ENCODE data around the gene PARS2. TPM values are rescaled to one million over a fixed set of nuclear protein-coding genes. Genes with fewer than 3 reads are reported as not detected.

PARS2 gene
- total and polyA plus RNA-seq, 5 donors from 2014 or later, result 0.49 to 5.6 (median 3.0) TPM

- H3K27ac Mint-ChIP-seq, result no peak overlapping the region
- no peak for ATAC-seq (ENCODE audit: low read depth in 2 of 2)
- Histone ChIP-seq H3K4me1 (ENCODE audit: control insufficient read depth, insufficient read depth, low read length, poor library complexity, severe bottlenecking) (no peaks in the 10 kb centered on the region), H3K36me3 (ENCODE audit: control insufficient read depth, insufficient read depth, low read length) (peaks cover 75% of the 10 kb centered on the region), H3K9me3 (ENCODE audit: control insufficient read depth in 2 of 2, low read length in 2 of 2) (no peaks in the 10 kb centered on the region), H3K27ac (ENCODE audit: insufficient read depth, low read length, poor library complexity, severe bottlenecking) (no peak overlapping the region), H3K27me3 (ENCODE audit: control insufficient read depth, insufficient read depth, low read length) (no peaks in the 10 kb centered on the region), H3K4me3 (ENCODE audit: low read depth, low read length) (no peak overlapping the region)
- no peak for DNase-seq
- H3K4me3 Mint-ChIP-seq, result no peak overlapping the region
- no peaks in the 10 kb centered on the region for H3K9me3 Mint-ChIP-seq
- H3K36me3 Mint-ChIP-seq, result peaks cover 59% of the 10 kb centered on the region
- H3K27me3 Mint-ChIP-seq, result no peaks in the 10 kb centered on the region
- peaks cover 0 to 12% (median 5%) of the 10 kb centered on the region in 4 donors for H3K4me1 Mint-ChIP-seq
These were observed 26.1 kb downstream of the PARS2 start for GRCh38 chr1:54738244-54738643.

- no peak overlapping the region for H3K4me3 Mint-ChIP-seq
- ATAC-seq (ENCODE audit: low read depth in 2 of 2) (no peak), DNase-seq (no peak)
- no peaks in the 10 kb centered on the region for H3K27me3 Mint-ChIP-seq
- H3K9me3 Mint-ChIP-seq, result no peaks in the 10 kb centered on the region
- Histone ChIP-seq H3K4me1 (ENCODE audit: control insufficient read depth, insufficient read depth, low read length, poor library complexity, severe bottlenecking) (no peaks in the 10 kb centered on the region), H3K4me3 (ENCODE audit: low read depth, low read length) (no peak overlapping the region), H3K27me3 (ENCODE audit: control insufficient read depth, insufficient read depth, low read length) (no peaks in the 10 kb centered on the region), H3K9me3 (ENCODE audit: control insufficient read depth in 2 of 2, low read length in 2 of 2) (no peaks in the 10 kb centered on the region), H3K27ac (ENCODE audit: insufficient read depth, low read length, poor library complexity, severe bottlenecking) (no peak overlapping the region), H3K36me3 (ENCODE audit: control insufficient read depth, insufficient read depth, low read length) (peaks cover 71% of the 10 kb centered on the region)
- peaks cover 54% of the 10 kb centered on the region for H3K36me3 Mint-ChIP-seq
- H3K4me1 Mint-ChIP-seq, result peaks cover 0 to 12% (median 5%) of the 10 kb centered on the region in 4 donors
- peak overlapping the region in 1 of 3 donors; percentile 33 for H3K27ac Mint-ChIP-seq
These were observed 27.6 kb downstream of the PARS2 start for GRCh38 chr1:54736685-54737084.

DNA sequence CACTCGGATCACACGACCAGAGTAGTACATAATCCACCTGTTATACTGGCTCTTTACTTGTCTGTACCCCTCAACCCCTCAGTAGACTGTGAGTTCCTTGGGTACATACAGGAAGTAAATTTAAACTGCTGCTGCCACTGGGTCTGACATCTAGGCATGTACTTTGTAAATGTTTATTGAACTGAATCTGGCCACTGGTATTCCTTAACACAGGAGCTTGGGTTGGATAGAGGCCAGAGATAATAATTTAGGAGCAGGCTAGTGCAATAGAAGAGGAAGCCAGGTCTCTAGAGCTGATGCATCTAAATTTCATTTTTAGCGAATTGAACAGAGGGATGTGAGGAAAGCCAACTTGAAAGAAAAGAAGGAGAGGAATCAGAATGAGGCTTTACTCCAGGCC, 36.3 kb downstream of the PARS2 start:
- DNase-seq (no peak), ATAC-seq (ENCODE audit: low read depth in 2 of 2) (no peak)
- Histone ChIP-seq H3K27ac (ENCODE audit: insufficient read depth, low read length, poor library complexity, severe bottlenecking) (no peak overlapping the region), H3K36me3 (ENCODE audit: control insufficient read depth, insufficient read depth, low read length) (peaks cover 88% of the 10 kb centered on the region), H3K27me3 (ENCODE audit: control insufficient read depth, insufficient read depth, low read length) (no peaks in the 10 kb centered on the region), H3K4me1 (ENCODE audit: control insufficient read depth, insufficient read depth, low read length, poor library complexity, severe bottlenecking) (no peaks in the 10 kb centered on the region), H3K9me3 (ENCODE audit: control insufficient read depth in 2 of 2, low read length in 2 of 2) (peaks cover 0 to 2% of the 10 kb centered on the region in 2 experiments), H3K4me3 (ENCODE audit: low read depth, low read length) (no peak overlapping the region)
- Mint-ChIP-seq H3K9me3 (peaks cover 0 to 4% (median 0%) of the 10 kb centered on the region in 7 donors), H3K27ac (peak overlapping the region in 1 of 3 donors; percentile 23), H3K36me3 (peaks cover 68% of the 10 kb centered on the region), H3K27me3 (no peaks in the 10 kb centered on the region), H3K4me3 (no peak overlapping the region), H3K4me1 (peaks cover 0 to 10% (median 2%) of the 10 kb centered on the region in 4 donors)

DNA sequence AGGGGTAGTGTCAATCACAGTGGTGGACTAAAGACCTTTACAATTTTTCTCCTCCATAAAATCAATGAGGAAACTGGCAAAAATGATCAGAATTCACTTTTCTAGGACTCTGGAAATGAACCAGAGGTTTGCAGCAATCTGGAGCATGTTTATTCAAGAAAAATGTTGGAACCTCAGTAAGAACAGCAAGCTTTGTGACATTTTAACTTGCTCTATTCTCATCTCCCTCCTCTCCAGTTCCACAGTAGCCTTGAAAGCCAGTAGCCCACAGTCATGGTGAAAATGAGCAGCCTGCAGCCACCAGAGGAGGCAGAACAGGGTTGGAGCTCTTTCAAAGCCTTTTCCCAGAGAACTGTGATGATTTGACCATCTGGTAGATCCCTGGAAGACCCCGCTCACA, 39.6 kb downstream of the PARS2 start:
- Mint-ChIP-seq H3K27me3 (no peaks in the 10 kb centered on the region), H3K36me3 (peaks cover 69% of the 10 kb centered on the region), H3K4me1 (peaks cover 0 to 10% (median 8%) of the 10 kb centered on the region in 4 donors), H3K27ac (no peak overlapping the region), H3K9me3 (peaks cover 0 to 4% (median 0%) of the 10 kb centered on the region in 7 donors), H3K4me3 (no peak overlapping the region)
- Histone ChIP-seq H3K9me3 (ENCODE audit: control insufficient read depth in 2 of 2, low read length in 2 of 2) (peaks cover 0 to 2% of the 10 kb centered on the region in 2 experiments), H3K4me1 (ENCODE audit: control insufficient read depth, insufficient read depth, low read length, poor library complexity, severe bottlenecking) (no peaks in the 10 kb centered on the region), H3K27ac (ENCODE audit: insufficient read depth, low read length, poor library complexity, severe bottlenecking) (no peak overlapping the region), H3K4me3 (ENCODE audit: low read depth, low read length) (no peak overlapping the region), H3K27me3 (ENCODE audit: control insufficient read depth, insufficient read depth, low read length) (no peaks in the 10 kb centered on the region), H3K36me3 (ENCODE audit: control insufficient read depth, insufficient read depth, low read length) (peaks cover 91% of the 10 kb centered on the region)
- ATAC-seq (ENCODE audit: low read depth in 2 of 2) (no peak), DNase-seq (no peak)

GRCh38 chr1:54723985-54724384, 40.3 kb downstream of the PARS2 start:
- Histone ChIP-seq H3K4me1 (ENCODE audit: control insufficient read depth, insufficient read depth, low read length, poor library complexity, severe bottlenecking) (no peaks in the 10 kb centered on the region), H3K27me3 (ENCODE audit: control insufficient read depth, insufficient read depth, low read length) (no peaks in the 10 kb centered on the region), H3K27ac (ENCODE audit: insufficient read depth, low read length, poor library complexity, severe bottlenecking) (no peak overlapping the region), H3K4me3 (ENCODE audit: low read depth, low read length) (no peak overlapping the region), H3K36me3 (ENCODE audit: control insufficient read depth, insufficient read depth, low read length) (peaks cover 91% of the 10 kb centered on the region), H3K9me3 (ENCODE audit: control insufficient read depth in 2 of 2, low read length in 2 of 2) (peaks cover 0 to 2% of the 10 kb centered on the region in 2 experiments)
- Mint-ChIP-seq H3K4me1 (peaks cover 5 to 16% (median 12%) of the 10 kb centered on the region in 4 donors), H3K27me3 (no peaks in the 10 kb centered on the region), H3K27ac (no peak overlapping the region), H3K36me3 (peaks cover 63% of the 10 kb centered on the region), H3K9me3 (peaks cover 0 to 4% (median 0%) of the 10 kb centered on the region in 7 donors), H3K4me3 (no peak overlapping the region)
- no peak for ATAC-seq (ENCODE audit: low read depth in 2 of 2)
- DNase-seq, result no peak

DNA sequence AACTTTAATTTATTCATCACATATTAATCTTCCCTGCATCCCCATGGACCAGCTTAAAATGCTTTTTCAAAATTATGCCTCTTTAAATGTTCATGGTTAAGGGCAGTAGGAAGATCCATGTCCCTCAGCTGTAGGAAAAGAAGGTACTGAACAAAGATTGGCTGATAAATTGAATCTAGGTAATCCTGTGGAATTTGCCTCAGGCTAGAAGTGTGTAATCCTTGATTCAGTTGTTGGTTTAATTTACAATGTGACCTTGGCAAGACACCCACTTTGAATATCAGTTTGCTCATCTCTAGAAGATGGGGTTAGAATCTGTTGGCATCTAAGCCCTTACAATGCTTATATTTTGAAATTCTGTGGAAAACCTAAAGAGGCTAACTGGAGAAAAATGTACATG, 42.6 kb downstream of the PARS2 start:
- H3K4me3 Mint-ChIP-seq, result no peak overlapping the region
- ATAC-seq (ENCODE audit: low read depth in 2 of 2), result no peak

GRCh38 chr1:54716299-54717047, 47.9 kb downstream of the PARS2 start:
- peak overlapping the region; percentile 72 for H3K27ac ChIP-seq (ENCODE audit: insufficient read depth, low read length, poor library complexity, severe bottlenecking)
- no peaks in the 10 kb centered on the region for H3K27me3 Mint-ChIP-seq
- peak in 1 of 3 donors; percentile 0 for DNase-seq
- H3K9me3 Mint-ChIP-seq, result no peaks in the 10 kb centered on the region
- peak overlapping the region; percentile 79 to 96 (median 90) for H3K4me3 Mint-ChIP-seq
- H3K4me1 ChIP-seq (ENCODE audit: control insufficient read depth, insufficient read depth, low read length, poor library complexity, severe bottlenecking), result peaks cover 17% of the 10 kb centered on the region
- H3K9me3 ChIP-seq (ENCODE audit: control insufficient read depth in 2 of 2, low read length in 2 of 2), result no peaks in the 10 kb centered on the region
- no peak for ATAC-seq (ENCODE audit: low read depth in 2 of 2)
- H3K36me3 ChIP-seq (ENCODE audit: control insufficient read depth, insufficient read depth, low read length), result peaks cover 34% of the 10 kb centered on the region
- peak overlapping the region; percentile 88 for H3K4me3 ChIP-seq (ENCODE audit: low read depth, low read length)
- no peaks in the 10 kb centered on the region for H3K27me3 ChIP-seq (ENCODE audit: control insufficient read depth, insufficient read depth, low read length)
- peaks cover 14% of the 10 kb centered on the region for H3K36me3 Mint-ChIP-seq
- H3K4me1 Mint-ChIP-seq, result peaks cover 24 to 38% (median 29%) of the 10 kb centered on the region in 4 donors
- H3K27ac Mint-ChIP-seq, result peak overlapping the region; percentile 73 to 89 (median 84)

More for the DNA sequence above, 42.6 kb downstream of the PARS2 start:
- no peaks in the 10 kb centered on the region for H3K27me3 Mint-ChIP-seq
- H3K36me3 Mint-ChIP-seq, result peaks cover 56% of the 10 kb centered on the region
- no peak overlapping the region for H3K4me3 ChIP-seq (ENCODE audit: low read depth, low read length)
- peak overlapping the region in 1 of 3 donors; percentile 34 for H3K27ac Mint-ChIP-seq
- H3K9me3 Mint-ChIP-seq, result peaks cover 0 to 4% (median 0%) of the 10 kb centered on the region in 7 donors
- H3K36me3 ChIP-seq (ENCODE audit: control insufficient read depth, insufficient read depth, low read length), result peaks cover 82% of the 10 kb centered on the region
- no peak for DNase-seq
- H3K4me1 ChIP-seq (ENCODE audit: control insufficient read depth, insufficient read depth, low read length, poor library complexity, severe bottlenecking), result peaks cover 4% of the 10 kb centered on the region
- peaks cover 18 to 24% (median 21%) of the 10 kb centered on the region in 4 donors for H3K4me1 Mint-ChIP-seq
- no peaks in the 10 kb centered on the region for H3K27me3 ChIP-seq (ENCODE audit: control insufficient read depth, insufficient read depth, low read length)
- no peak overlapping the region for H3K27ac ChIP-seq (ENCODE audit: insufficient read depth, low read length, poor library complexity, severe bottlenecking)
- H3K9me3 ChIP-seq (ENCODE audit: control insufficient read depth in 2 of 2, low read length in 2 of 2), result peaks cover 0 to 2% of the 10 kb centered on the region in 2 experiments

Measured in CD4-positive, CD25-positive, alpha-beta regulatory T cell (primary cell).